ENCODE data around the gene PDE3B. TPM values are rescaled to one million over a fixed set of nuclear protein-coding genes. Genes with fewer than 3 reads are reported as not detected.
"Not testable (repeated sequence)": the region's sequence is repeated elsewhere in the genome, so short reads cannot be mapped to it uniquely, and the experiment has no call there.

PDE3B gene
- total RNA-seq, 1 donor from 2014 or later: 1.3 TPM

DNA sequence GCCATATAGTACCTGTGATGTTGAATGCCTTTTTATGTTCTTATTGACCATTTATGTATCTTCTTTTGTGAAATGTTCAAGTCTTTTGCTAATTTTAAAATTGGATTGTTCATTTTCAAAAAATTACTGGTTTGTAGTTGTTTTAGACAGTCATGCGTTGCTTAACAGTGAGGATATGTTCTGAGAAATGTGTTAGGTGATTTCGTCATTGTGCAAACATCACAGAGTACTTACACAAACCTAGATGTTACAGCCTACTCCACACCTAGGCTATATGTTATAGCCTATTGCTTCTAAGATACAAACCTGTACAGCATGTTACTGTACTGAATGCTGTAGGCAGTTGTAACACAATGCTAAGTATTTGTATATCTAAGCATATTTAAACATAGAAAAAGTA, 32.5 kb downstream of the PDE3B start:
- DNase-seq (ENCODE audit: low read depth): no peak

DNA sequence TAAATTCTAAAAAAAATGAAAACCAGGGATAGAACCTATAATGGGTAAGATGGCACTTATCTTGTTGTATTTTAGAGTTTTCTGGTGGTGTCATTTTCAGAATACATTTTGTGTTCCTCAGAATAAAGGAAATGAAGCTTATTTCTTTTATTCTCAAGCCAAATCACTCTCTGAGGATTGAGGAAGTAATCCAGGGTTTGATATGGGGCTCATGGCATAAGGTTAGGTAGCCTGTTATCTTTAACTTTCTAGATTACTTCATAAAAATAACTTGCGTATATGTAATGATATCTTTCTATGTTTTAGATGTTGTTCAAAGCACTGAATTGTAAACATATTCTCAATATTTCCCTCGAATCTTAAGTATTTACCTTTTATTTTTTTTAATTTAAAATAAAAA, 33.5 kb downstream of the PDE3B start:
- no peak for DNase-seq (ENCODE audit: low read depth)

DNA sequence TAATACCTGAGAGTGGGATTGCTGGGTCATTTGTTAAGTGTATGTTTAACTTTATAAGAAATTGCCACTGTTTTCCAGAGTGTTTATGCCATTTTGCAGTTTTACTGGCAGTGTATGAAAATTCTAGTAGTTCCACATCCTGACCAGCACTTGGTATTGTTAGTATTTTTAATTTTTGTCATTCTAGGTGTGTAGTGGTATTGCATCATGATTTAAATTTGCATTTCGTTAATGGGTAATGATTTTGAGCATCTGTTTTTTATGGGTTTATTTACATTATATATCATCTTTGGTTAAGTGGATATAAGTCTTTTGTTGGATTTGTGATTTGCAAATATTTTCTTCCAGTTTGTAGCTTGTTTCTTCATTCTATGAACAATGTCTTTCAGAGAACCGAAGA, 34.7 kb downstream of the PDE3B start:
- DNase-seq (ENCODE audit: low read depth): no peak

DNA sequence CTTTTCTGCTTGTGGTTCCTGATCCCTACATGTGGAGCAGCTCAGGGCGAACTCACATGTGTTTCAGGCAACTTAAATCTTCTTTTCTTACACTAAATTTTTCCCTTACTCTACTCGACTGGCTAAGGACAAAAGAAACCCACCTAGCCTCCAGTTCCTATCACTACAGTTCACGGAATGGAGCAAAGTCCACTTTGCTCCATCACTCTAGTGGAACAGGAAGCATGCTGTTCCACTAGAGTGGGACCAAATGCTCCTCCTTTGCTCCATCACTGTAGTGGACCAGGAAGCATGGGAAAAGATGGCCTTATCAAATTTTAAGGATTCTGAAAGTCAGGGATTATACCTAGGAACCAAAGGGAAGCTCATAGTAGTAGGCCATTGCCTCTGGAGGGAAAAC, 36.1 kb downstream of the PDE3B start:
- no peak for DNase-seq (ENCODE audit: low read depth)

DNA sequence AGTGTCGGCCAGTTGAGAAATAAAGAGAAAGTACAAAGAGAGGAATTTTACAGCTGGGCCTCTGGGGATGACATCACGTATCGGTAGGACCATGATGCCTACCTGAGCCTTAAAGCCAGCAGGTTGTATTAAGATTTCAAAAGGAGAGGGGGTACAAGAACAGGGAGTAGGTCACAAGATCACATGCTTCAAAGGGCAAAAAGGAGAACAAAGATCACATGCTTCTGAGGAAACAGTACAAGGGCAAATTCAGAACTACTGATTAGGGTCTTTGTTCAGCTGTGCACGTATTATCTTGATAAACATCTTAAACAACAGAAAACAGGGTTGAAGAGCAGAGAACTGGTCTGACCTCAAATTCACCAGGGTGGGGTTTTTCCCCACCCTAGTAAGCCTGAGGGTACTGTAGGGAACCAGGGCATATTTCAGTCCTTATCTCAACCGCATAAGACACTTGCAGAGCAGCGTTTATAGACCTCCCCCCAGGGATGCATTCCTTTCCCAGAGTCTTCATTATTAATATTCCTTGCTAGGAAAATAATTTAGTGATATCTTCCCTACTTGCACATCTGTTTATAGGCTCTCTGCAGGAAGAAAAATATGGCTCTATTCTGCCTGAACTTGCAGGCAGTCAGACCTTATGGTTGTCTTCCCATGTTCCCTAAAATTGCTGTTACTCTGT, 40.8 kb downstream of the PDE3B start:
- DNase-seq (ENCODE audit: low read depth): not testable (repeated sequence)

DNA sequence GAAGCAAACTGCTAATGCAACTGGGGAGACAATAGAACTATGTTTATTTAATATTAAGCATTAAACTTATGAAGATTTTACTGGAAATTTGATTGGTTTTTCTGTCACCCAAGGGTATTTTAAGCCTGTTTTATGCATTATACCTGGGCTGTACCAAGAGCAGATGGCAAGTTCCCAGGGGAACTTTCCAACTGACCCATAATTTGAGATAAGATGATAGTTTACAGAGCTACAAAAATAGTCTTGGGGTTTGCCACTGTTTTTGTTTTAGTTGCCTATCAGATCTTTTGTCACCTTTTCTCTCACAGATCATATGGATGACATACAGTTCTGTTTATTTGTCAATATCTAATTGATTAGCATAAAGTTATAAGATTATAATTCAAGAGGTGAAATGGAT, 43.9 kb downstream of the PDE3B start:
- no peak for DNase-seq (ENCODE audit: low read depth)

DNA sequence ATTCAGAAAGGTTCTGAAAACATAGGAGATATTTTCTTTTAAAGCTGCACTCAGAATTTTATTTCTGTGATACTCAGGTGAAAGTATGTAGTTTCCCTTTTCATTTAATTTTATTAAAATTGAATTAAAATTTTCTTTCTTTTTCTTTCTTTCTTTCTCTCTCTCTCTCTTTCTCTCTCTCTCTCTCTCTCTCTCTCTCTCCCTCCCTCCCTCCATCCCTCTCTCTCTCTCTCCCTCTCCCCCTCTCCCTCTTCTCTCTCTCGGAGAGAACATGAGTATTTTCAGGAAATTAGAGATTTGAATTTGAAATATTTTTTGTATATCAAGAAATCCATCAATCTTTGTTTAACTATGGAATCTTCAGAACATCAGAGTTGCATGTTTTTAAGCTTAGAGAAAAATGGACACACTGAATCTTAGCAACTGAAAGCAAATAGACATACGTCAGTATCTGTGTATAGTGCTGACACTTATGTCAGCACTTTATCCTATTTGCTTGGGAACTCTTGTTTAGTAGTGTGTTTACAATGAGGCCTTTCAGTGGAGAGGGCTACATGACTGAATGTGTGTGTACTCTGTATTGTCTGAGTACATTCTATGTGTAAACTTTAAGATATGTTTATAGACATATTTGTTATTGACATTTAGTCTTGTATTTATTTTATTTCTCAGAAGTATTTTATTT, 44.5 kb downstream of the PDE3B start:
- no peak for DNase-seq (ENCODE audit: low read depth)

DNA sequence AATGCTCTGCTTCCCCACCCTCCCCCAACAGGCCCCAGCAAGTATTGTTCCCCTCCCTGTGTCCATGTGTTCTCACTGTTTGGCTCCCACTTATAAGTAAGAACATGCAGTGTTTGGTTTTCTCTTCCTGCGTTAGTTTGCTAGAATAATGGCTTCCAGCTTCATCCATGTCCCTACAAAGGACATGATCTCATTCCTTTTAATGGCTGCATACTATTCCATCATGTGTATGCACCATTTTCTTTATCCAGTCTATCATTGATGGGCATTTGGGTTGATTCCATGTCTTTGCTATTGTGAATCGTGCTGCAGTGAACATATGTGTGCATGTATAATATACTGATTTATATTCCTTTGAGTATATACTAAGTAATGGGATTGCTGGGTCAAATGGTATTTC, 52.1 kb downstream of the PDE3B start:
- not testable (repeated sequence) for DNase-seq (ENCODE audit: low read depth)

DNA sequence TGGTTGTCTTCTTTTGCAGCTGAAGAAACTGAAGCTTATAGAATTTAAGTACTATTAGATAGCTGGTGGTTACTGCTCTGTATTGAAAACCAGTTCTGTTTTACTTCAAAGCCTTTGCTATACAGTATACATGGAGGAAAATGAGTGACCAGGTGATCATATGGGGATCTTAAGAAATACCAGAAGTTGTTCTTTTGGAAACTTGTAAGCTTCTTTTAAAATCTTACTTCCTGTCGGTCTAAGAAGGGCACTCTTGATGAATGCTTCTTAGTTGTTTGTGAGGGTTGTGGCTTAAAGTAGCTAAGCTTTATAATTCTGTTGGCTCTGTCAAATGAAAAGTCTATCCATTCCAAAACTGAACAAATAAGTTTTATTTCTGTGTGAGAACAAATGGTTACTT, 55.2 kb downstream of the PDE3B start:
- DNase-seq (ENCODE audit: low read depth): no peak

DNA sequence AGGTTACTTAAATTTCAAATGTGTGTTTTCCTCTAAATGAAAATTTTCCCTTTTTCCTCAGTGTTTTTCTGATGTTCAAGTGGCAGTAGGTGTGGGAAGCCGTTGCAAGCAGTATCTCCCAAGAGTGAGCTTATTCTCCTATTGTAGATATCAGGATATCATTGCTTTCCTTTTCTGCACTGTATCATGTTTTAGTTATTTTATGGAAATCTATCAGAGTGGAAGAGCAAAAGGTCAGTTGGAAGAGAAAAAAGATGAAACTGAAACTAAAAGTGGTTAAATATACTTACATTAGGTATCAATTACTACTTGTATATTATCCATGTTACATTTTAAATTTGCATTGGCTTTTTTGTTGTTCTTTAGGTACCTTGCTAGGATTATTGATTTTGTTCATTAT, 57.0 kb downstream of the PDE3B start:
- no peak for DNase-seq (ENCODE audit: low read depth)

DNA sequence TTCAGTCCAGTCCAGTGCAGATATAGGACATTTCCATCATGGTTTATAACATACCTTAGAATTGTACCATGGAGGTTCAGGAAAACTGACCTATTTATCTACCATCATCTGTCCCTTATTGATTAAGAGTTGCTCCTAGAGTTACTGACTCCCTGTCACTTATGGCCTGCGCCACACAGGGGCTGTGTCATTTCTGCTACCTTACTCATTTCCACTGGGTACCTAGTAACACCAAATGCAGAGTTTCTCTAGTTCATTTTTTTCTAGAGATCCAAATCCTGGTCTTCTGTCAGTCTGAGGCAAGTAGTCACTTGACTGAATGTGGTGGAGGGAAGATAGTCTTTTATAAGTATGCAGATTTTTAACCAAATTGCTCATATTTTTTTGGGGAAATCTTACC, 59.2 kb downstream of the PDE3B start:
- no peak for DNase-seq (ENCODE audit: low read depth)

DNA sequence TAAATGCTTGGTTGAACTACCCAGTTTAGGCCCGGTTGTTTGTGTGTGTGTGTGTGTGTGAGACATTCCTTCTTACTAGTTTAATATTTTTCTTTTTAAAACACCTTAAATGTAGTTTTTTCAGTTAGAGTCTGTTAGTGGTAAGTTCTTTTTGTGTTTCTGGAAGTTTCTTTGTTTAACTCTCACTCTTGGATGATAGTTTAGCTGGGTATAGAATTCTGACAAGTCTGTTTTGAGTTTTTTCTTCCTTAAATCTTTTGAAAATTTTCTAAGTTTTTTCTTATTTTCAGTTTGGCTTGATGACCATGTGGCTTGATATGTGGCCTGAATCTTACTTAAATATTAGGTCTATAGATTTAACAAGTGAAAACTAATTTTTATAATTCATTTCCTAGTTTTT, 60.1 kb downstream of the PDE3B start:
- no peak for DNase-seq (ENCODE audit: low read depth)

DNA sequence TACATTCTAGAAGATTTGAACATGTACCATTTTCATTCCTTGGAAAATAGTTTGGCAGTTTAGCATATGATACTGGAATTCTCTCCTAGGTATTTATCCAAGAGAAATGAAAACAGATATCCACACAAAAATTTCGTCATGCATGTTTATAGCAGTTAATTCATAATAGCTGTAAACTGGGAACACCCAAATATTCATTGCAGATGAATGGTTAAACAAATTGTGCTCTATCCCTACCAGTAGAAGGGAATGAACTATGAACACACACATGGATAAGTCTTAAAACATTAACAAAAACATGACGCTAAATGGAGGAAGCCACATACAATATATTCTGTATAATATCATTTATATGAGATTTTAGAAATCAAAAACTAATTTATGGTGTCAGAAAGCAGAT, 61.5 kb downstream of the PDE3B start:
- no peak for DNase-seq (ENCODE audit: low read depth)

DNA sequence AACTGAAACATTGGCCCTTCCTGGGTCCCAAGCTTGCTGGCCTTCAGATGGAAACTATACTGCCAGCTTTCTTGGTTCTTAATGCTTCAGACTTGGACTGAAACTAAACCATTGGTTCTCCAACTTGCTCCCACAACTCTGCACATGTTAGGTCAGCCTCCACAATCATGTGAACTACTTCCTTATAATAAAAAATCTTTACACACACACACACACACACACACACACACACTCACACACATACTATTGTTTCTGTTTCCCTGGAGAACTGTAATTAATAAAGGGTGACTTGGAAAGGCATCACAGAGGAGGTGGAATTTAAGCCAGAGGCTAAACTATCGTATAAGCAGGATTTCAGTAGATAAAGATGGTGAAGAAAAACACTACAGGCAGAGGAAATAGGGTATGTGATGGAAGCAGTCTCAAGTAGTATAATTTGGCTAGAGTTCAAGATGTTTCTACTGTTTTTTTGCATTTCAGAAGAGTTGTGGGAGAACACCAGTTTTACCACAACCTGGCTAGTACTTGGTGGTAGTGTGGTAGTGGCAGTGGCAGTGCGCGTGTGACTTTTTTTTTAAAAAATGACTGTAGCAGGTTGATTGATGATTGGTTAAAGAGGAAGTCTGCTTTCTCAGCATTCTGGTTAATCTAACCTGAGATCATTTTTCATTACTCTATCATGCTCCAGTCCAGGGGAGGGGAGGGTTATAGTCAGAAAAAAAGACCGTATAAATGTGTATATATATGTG, 70.1 kb downstream of the PDE3B start:
- peak; percentile 1 for DNase-seq (ENCODE audit: low read depth)

DNA sequence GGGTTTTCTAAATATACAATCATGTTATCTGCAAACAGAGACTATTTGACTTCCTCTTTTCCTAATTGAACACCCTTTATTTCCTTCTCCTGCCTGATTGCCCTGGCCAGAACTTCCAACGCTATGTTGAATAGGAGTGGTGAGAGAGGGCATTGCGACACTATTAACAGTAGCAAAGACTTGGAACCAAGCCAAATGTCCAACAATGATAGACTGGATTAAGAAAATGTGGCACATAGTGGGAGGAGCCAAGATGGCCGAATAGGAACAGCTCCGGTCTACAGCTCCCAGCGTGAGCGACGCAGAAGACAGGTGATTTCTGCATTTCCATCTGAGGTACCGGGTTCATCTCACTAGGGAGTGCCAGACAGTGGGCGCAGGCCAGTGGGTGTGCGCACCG, 72.1 kb downstream of the PDE3B start:
- not testable (repeated sequence) for DNase-seq (ENCODE audit: low read depth)

DNA sequence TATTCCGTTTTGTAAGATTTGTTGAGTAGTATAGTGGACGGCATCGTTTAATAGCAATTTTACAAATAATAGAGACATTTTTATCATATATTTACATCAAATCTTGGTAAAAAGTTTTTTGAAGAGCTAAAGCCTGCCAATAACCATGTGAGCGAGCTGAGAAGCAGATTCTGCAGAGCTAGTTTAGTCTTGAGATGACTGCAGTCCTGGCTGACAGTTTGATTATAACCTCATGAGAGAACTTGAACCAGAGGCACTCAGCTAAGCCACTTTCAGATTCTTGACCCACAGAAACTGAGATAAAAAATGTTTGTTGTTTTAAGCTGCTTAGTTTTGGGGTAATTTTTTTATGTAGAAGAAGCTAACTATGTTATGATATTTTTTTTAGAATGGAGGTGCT, 78.9 kb downstream of the PDE3B start:
- no peak for DNase-seq (ENCODE audit: low read depth)

DNA sequence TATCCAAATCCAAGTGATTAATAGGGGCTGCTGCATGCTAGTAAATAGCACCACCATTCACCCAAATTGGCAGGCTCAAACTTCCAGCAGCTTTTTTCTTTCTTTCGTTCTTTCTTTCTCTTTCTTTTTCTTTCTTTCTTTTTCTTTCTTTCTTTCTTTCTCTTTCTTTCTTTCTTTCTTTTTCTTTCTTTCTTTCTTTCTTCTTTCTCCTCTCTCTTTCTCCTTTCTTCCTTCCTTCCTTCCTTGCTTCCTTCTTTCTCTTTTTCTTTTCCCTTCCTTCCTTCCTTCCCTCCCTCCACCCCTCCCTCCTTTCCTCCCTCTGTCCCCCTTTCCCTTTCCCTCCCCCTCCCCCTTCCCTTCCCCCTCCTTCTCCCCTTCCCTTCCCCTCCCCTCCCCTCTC, 81.5 kb downstream of the PDE3B start:
- DNase-seq (ENCODE audit: low read depth): no peak

DNA sequence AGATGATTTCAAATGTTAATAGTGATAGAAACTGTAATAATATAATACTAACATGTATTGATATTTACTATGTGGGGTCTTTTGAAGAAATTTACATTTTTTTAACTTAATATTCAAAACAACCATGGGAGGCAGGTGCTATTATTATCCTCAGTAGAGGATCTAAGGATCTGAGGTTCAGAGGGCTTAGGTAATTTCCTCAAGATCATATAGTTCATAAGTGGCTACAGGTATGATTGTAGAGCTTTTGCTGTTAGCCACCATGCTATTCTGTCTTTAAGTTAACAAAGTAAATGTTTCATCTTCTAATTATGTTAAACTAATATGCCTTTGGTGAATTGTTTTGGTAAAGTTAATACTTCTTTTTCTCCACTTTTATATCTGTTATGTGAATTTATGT, 83.6 kb downstream of the PDE3B start:
- DNase-seq (ENCODE audit: low read depth): no peak

DNA sequence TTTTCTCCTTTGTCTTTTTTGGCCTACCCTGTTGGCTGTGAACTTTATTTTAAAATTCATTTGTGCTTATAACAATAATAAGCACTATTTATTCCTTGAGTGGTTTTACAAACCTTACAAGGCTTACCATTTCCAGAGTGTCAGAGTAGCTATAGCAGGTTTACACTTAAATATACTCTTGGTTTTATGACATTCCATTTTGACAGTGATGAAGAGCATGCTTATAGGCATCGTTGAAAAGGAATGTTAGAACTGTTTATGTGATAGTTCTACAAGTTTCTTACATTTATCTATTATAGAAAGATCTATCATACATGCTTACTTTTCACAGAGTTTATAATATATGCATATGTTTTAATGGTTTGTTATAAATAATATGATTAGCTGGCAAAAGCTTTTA, 84.1 kb downstream of the PDE3B start:
- DNase-seq (ENCODE audit: low read depth): no peak

DNA sequence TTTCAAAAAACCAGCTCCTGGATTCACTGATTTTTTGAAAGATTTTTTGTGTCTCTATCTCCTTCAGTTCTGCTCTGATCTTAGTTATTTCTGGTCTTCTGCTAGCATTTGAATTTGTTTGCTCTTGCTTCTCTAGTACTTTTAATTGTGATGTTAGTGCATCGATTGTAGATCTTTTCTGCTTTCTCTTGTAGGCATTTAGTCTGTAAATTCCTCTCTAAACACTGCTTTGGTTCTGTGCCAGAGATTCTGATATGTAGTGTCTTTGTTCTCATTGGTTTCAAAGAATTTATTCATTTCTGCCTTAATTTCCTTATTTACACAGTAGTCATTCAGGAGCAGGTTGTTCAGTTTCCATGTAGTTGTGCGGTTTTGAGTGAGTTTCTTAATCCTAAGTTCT, 96.9 kb downstream of the PDE3B start:
- DNase-seq (ENCODE audit: low read depth): not testable (repeated sequence)

DNA sequence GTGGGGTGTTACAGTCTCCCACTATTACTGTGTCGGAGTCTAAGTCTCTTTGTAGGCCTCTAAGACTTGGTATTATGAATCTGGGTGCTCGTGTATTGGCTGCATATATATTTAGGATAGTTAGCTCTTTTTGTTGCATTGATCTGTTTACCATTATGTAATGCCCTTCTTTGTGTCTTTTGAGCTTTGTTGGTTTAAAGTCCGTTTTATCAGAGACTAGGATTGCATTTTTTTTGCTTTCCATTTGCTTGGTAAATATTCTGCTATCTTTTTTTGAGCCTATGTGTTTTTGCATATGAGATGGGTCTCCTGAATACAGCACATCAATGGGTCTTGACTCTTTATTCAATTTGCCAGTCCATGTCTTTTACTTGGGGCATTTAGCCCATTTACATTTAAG, 97.6 kb downstream of the PDE3B start:
- DNase-seq (ENCODE audit: low read depth): no peak

DNA sequence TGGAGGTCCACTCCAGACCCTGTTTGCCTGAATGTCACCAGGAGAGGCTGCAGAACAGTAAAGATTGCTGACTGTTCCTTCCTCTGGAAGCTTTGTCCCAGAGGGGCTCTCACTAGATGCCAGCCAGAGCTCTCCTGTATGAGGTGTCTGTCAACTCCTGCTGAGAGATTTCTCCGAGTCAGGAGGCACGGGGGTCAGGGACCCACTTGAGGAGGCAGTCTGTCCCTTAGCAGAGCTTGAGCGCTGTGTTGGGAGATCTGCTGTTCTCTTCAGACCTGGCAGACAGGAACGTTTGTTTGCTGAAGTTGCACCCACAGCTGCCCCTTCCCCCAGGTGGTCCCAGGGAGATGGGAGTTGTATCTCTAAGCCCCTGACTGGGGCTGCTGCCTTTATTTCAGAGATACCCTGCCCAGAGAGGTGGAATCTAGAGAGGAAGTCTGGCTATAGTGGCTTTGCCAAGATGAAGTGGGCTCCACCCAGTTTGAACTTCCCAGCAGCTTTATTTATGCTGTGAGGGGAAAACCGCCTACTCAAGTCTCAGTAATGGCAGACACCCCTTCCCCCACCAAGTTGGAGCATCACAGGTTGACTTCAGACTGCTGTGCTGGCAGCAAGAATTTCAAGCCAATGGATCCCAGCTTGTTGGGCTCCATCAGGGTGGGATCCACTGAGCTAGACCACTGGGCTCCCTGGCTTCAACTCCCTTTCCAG, 99.4 kb downstream of the PDE3B start:
- DNase-seq (ENCODE audit: low read depth): no peak

All from renal cortical epithelial cell (primary cell).